ENCODE data around the gene ZNF892. TPM values are rescaled to one million over a fixed set of nuclear protein-coding genes. Genes with fewer than 3 reads are reported as not detected.

Gene ZNF892
- total and polyA plus RNA-seq, 2 of the 8 experiments (the other 6 are each of a cell fraction or from before 2014, with no cell fraction given): 1.4 to 10.7 TPM

- TF ChIP-seq USF2 (IDR thresholded peaks at IDR 0.05; ENCODE audit: low read length): no peak
- TF ChIP-seq NANOG (IDR thresholded peaks at IDR 0.05; ENCODE audit: insufficient read depth, low read depth, low read length, poor library complexity, severe bottlenecking): no peak
- no peak for TF ChIP-seq GABPA (IDR thresholded peaks at IDR 0.05; ENCODE audit: borderline replicate concordance, insufficient read depth, low read length)
- no peak for TF ChIP-seq POLR2AphosphoS5 (IDR thresholded peaks at IDR 0.05; ENCODE audit: low read depth, low read length)
Observed at GRCh38 chr2:95232232-95232631, 24.9 kb downstream of the ZNF892 start (continued).
